Measurements from ENCODE around the gene KLHL21. TPM values are rescaled to one million over a fixed set of nuclear protein-coding genes. Genes with fewer than 3 reads are reported as not detected.

Gene KLHL21
- total and polyA plus RNA-seq, 9 of the 15 experiments (the other 6 are each of a cell fraction or from before 2014, with no cell fraction given), result 2.1 to 42.1 (median 17.5) TPM

DNA sequence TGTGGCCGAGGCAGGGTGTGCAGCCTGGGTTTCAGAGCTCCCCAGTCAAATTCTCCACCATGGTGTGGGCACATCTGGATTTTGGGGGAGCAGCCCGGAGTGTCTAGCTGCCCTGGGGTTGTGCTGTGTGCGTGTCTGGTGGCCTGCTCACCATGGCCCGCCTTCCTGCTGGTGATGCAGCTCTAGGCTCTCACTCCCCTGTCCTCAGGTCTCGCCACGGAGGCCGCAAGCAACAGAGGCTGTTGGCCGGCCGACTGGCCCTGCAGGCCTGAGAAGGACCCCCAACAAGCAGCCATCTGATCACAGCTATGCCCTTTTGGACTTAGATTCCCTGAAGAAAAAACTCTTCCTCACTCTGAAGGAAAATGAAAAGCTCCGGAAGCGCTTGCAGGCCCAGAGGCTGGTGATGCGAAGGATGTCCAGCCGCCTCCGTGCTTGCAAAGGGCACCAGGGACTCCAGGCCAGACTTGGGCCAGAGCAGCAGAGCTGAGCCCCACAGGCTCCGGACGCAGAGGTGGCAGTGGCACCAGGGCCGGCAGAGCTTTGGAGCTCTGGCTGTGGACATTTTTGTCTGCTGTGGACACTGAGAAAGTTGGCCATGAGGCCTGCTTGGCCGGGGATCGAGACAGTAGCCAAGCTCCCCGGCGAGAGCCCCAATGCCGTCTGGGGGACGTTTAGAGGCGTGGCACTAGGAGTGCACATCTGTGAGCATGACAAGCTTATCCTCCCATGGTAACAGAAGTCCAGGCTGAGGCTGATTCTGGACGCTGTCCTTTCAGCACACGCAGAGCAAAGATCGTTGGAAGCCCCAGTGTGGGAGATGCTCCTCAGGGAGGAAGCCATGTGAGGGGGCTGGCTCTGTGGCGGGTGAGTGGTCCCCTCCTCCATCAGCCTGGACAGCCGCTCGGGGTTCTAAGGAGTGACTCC lies 30.2 kb upstream of the KLHL21 start:
- Histone ChIP-seq H3K27ac (ENCODE audit: extremely low read depth, low read depth, low read length) (no peak overlapping the region), H3K27me3 (ENCODE audit: control insufficient read depth in 2 of 2, insufficient read depth in 2 of 2, low read length in 2 of 2) (no peaks in the 10 kb centered on the region), H3K4me1 (replicated peaks in 1 of 2; ENCODE audit: control insufficient read depth in 2 of 2, insufficient read depth in 2 of 2, low read length in 2 of 2) (peaks cover 0 to 31% of the 10 kb centered on the region in 2 experiments; a peak in 2 of 5 replicates), H3K9me3 (replicated peaks; ENCODE audit: control insufficient read depth, insufficient read depth, low read depth, low read length) (no peaks in the 10 kb centered on the region), H3K36me3 (ENCODE audit: control insufficient read depth, insufficient read depth, low read length) (peaks cover 90% of the 10 kb centered on the region; the same call in 2 of the 3 replicates), H3K4me3 (no peak overlapping the region), H3K79me2 (ENCODE audit: control insufficient read depth, insufficient read depth, low read length) (no peaks in the 10 kb centered on the region), H4K20me1 (replicated peaks; ENCODE audit: control insufficient read depth, insufficient read depth, low read length) (peaks cover 2% of the 10 kb centered on the region; the same call in 1 of the 2 replicates), H3K9me1 (ENCODE audit: control insufficient read depth, insufficient read depth, low read length) (no peaks in the 10 kb centered on the region), H3K4me2 (ENCODE audit: insufficient read depth, low read length) (no peak overlapping the region), H2AFZ (ENCODE audit: low read depth, low read length) (no peak overlapping the region), H3K9ac (ENCODE audit: insufficient read depth in 1 of 2, low read depth in 2 of 2, low read length in 2 of 2) (peak overlapping the region in 1 of 2 experiments; percentile 38; a peak in 1 of 4 replicates)
- CTCF ChIA-PET (ENCODE audit: low intra/inter-chr PET ratio), result no interaction called here
- WGBS (ENCODE audit: insufficient coverage, low coverage, missing lambda C conversion rate), result 89% methylated on average over 29 of the region's 30 CpGs
- ATAC-seq (no peak), FAIRE-seq (no peak), DNase-seq (ENCODE audit: extremely low read depth in 1 of 4, low spot score in 3 of 4) (no peak)
- intact Hi-C loops (cut with micrococcal nuclease) (no loop called here), in situ Hi-C loops (cut with MboI) (loop anchor here (10.0 kb wide), 1 partner anchor 138 kb away; the partner anchor contains the start of gene PLEKHG5)
- POLR2A ChIA-PET, result interaction anchor here (0.6 to 4.5 kb wide), 8 partner anchors 8 to 38 kb away, joined by 3 to 36 read pairs (median 3); partner anchors contain the start of gene KLHL21
- BruUV-seq (replicated peaks), result no TSS peak
- TF ChIP-seq NFIX (CRISPR knock-in tag; IDR thresholded peaks at IDR 0.05; ENCODE audit: low read depth) (no peak), POLR2AphosphoS2 (IDR thresholded peaks at IDR 0.05; ENCODE audit: low read length) (peak; percentile 66; the same call in 1 of the 2 replicates), ZNF431 (CRISPR knock-in tag; IDR thresholded peaks at IDR 0.05) (no peak), MEF2D (tag; conservative IDR thresholded peaks at IDR 0.05; ENCODE audit: low read depth) (no peak), ZNF354B (CRISPR knock-in tag; IDR thresholded peaks at IDR 0.05) (no peak), NR3C1 (CRISPR knock-in tag; IDR thresholded peaks at IDR 0.05) (no peak), U2AF1 (optimal IDR thresholded peaks at IDR 0.05; ENCODE audit: low read depth, low read length) (no peak), POLR2G (IDR thresholded peaks at IDR 0.05; ENCODE audit: low read depth, low read length) (peak; percentile 72), ZC3H4 (CRISPR knock-in tag; IDR thresholded peaks at IDR 0.05; ENCODE audit: borderline replicate concordance) (0 out of 2 replicates have a peak, but pooled peaks have one; percentile 44), ZFX (CRISPR knock-in tag; IDR thresholded peaks at IDR 0.05) (0 out of 2 replicates have a peak, but pooled peaks have one; percentile 20), ZNF668 (CRISPR knock-in tag; IDR thresholded peaks at IDR 0.05) (no peak)
- TF ChIP-seq, protein P1, sequence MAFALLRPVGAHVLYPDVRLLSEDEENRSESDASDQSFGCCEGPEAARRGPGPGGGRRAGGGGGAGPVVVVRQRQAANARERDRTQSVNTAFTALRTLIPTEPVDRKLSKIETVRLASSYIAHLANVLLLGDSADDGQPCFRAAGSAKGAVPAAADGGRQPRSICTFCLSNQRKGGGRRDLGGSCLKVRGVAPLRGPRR (CRISPR knock-in tag; IDR thresholded peaks at IDR 0.05), result no peak
- TF ChIP-seq, protein P2, sequence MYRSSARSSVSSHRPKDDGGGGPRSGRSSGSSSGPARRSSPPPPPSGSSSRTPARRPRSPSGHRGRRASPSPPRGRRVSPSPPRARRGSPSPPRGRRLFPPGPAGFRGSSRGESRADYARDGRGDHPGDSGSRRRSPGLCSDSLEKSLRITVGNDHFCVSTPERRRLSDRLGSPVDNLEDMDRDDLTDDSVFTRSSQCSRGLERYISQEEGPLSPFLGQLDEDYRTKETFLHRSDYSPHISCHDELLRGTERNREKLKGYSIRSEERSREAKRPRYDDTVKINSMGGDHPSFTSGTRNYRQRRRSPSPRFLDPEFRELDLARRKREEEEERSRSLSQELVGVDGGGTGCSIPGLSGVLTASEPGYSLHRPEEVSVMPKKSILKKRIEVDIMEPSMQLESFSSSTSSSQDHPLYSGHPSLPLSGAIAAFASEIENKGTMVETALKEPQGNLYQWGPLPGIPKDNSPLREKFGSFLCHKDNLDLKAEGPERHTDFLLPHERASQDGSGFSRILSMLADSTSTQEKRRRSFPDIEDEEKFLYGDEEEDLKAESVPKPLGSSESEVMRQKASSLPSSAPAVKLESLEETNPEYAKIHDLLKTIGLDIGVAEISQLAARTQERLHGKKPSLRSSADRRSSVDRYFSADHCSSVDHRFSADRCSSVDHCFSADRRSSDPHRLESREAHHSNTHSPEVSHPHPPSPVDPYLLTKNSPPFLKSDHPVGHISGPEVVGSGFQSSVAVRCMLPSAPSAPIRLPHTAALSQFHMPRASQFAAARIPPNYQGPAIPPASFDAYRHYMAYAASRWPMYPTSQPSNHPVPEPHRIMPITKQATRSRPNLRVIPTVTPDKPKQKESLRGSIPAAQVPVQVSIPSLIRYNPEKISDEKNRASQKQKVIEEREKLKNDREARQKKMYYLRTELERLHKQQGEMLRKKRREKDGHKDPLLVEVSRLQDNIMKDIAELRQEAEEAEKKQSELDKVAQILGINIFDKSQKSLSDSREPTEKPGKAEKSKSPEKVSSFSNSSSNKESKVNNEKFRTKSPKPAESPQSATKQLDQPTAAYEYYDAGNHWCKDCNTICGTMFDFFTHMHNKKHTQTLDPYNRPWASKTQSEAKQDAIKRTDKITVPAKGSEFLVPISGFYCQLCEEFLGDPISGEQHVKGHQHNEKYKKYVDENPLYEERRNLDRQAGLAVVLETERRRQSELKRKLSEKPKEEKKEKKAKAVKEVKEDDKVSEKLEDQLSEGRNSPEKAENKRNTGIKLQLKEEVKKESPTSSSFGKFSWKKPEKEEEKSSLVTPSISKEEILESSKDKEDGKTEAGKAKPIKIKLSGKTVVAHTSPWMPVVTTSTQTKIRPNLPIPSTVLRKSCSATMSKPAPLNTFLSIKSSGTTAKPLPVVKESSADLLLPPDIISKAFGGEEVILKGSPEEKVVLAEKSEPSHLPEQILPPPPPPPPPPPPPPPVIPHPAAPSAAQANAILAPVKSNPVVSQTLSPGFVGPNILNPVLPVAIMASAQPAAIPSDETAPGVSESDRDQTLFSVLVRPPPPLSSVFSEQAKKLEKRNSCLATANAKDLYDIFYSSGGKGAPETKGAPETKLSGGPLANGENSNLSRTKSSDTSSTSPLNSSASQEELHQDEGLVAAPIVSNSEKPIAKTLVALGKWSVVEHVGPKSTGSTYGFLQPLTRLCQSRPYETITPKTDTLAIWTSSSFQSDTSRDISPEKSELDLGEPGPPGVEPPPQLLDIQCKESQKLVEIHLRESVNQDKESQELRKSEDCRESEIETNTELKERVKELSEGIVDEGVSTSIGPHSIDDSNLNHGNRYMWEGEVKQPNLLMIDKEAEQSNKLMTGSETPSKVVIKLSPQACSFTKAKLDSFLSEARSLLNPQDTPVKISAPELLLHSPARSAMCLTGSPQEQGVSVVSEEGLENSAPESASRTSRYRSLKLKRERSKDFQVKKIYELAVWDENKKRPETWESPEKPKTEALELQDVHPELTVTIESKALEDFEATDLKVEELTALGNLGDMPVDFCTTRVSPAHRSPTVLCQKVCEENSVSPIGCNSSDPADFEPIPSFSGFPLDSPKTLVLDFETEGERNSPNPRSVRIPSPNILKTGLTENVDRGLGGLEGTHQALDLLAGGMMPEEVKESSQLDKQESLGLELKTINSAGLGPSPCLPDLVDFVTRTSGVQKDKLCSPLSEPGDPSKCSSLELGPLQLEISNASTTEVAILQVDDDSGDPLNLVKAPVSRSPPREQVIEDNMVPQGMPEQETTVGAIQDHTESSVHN (IDR thresholded peaks at IDR 0.05; ENCODE audit: borderline replicate concordance in 1 of 2, low read depth in 1 of 2), result no peak
